ENCODE results near the gene MAP3K14.

DNA sequence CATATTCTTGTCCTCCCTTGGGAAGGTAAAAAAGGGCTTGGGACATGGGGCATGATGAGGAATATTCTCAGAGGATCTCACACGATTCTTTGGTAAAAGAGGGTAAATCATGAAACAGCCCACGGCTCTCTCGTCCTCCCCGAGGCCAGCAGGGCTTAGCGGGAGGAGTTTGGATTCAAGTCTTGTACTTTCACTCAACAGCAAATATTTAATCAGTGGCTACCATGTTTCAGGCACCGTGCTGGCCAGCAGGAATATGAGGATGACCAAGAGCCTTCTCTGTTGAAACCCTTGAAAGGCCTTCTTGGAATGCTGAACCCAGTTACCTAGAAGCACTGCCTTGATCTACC is 8.8 kb downstream of the MAP3K14 start:
- TF ChIP-seq, protein P1, sequence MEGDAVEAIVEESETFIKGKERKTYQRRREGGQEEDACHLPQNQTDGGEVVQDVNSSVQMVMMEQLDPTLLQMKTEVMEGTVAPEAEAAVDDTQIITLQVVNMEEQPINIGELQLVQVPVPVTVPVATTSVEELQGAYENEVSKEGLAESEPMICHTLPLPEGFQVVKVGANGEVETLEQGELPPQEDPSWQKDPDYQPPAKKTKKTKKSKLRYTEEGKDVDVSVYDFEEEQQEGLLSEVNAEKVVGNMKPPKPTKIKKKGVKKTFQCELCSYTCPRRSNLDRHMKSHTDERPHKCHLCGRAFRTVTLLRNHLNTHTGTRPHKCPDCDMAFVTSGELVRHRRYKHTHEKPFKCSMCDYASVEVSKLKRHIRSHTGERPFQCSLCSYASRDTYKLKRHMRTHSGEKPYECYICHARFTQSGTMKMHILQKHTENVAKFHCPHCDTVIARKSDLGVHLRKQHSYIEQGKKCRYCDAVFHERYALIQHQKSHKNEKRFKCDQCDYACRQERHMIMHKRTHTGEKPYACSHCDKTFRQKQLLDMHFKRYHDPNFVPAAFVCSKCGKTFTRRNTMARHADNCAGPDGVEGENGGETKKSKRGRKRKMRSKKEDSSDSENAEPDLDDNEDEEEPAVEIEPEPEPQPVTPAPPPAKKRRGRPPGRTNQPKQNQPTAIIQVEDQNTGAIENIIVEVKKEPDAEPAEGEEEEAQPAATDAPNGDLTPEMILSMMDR (IDR thresholded peaks at IDR 0.05) = no peak
- TF ChIP-seq POLR2AphosphoS5 (IDR thresholded peaks at IDR 0.05) = no peak

Data from prostate gland (tissue), 2 donors.